GM12892 (cell line): Measurements from ENCODE around the gene RGS9.

Experiments used
- POLR2AphosphoS5 ChIP-seq: IDR thresholded peaks from 2 replicates; pipeline ENCODE4 v1.6.1; 2011; ENCODE audit warnings: low read depth, low read length, control low read depth
- TAF1 ChIP-seq: IDR thresholded peaks from 2 replicates; pipeline ENCODE4 v1.6.1; 2011; ENCODE audit warnings: low read depth, mild to moderate bottlenecking, control low read depth, low read length, borderline replicate concordance

DNA sequence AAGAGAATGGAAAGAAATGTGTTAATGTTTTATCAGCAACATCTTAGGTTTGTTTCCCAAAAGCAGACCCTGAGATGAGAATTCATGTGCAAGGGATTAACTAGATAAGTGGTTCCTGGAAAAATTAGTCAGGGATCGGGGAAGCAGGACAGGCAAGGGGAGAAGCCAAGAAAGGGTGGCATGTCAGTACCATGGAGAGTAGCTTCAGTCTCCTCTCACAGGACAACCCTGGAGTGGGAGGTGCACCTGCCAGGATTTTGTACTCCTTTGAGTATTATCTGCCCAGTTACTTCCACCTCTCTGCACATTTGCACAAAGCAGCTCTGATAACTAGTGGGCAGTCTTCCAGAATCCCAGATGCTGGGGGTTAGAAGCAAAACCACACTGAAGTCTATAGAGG, 117.0 kb downstream of the RGS9 start:
- TF ChIP-seq POLR2AphosphoS5 = no peak
- TF ChIP-seq TAF1 = no peak
